ENCODE data around the gene KCNJ18.
"Not testable (repeated sequence)": the region's sequence is repeated elsewhere in the genome, so short reads cannot be mapped to it uniquely, and the experiment has no call there.

The KCNJ18 gene
- total RNA-seq: 0 reads per million in 2 experiments

DNA sequence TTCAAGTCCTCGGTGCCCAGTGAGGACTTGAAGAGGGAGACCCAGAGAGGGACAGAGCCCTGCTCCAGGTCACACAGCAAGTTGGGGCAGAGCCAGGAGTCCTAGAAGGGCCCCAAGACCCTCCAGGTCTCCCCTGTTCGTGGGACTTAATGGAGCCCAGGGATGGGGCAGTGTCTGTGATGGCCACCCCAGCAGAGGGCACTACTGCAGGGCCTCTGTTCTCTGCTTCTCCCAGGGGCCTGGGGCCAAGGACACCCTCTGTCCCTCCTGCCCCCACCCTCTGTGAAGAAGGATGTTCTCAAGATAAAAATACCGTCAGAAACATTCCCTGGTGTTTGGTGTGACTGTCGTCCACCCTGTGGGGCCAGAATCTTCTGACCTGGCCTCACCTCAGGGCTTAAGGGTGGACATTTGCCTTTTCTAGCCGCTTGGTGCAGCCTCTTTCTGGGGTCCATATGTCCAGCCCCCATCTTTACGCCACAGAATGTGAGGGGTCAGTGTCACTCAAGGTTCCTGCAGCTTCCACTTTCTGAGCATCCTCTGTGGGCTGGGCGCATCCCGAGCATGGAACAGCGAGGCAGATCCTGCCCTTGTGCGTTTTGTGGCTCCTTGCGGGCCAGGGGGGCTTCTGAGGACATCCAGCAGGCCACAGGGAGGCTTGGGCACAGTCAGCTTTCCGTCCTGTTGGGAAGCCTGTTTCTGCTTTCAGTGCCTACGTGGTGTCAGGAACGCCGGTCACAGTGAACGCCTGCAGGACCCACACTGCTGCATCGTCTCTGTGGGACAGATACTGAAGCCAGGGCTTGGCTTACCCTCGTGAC lies at the start of gene KCNJ18:
TSS of gene KCNJ18 (plus strand) at position 641 of the 821 bp plus-strand sequence. CDS start 10,264 bp downstream, outside the sequence.
- not testable (repeated sequence) for DNase-seq (ENCODE audit: low read depth)

DNA sequence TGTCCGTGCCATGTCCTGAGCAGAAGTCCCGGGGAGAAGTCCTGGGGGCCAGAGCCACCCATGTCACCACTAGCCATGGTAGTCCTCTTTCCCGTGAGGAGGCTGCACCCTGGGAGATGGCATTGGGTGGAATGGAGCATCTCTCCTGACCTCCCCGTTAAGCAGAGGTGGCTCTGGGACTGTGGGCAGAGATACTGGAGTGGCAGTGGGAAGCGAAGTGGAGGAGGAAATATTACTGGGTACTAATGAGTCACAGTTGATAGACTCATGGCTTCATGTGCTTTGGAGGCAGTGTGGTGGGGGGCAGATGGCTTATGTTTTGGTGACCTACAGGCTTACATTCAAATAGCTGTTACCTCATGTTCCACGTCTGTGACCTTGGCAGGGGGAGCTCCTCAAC lies 44.2 kb upstream of the KCNJ18 start:
- not testable (repeated sequence) for DNase-seq (ENCODE audit: low read depth)

DNA sequence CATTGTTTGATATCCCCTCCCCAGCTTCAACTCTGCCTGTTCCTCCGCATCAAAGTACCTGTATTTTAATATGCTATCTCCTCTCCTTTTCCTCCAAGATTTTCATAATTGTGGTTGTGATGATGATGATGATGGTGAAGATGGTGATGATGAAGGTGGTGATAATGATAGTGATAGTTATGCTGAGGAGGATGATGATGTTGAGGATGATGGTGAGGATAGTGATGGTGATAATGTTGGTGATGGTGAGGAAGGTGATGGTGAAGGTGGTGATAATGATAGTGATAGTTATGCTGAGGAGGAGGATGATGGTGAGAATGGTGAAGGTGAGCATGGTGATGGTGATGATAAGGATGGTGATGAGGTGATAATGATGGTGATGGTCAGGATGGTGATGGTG lies 42.3 kb upstream of the KCNJ18 start:
- not testable (repeated sequence) for DNase-seq (ENCODE audit: low read depth)

DNA sequence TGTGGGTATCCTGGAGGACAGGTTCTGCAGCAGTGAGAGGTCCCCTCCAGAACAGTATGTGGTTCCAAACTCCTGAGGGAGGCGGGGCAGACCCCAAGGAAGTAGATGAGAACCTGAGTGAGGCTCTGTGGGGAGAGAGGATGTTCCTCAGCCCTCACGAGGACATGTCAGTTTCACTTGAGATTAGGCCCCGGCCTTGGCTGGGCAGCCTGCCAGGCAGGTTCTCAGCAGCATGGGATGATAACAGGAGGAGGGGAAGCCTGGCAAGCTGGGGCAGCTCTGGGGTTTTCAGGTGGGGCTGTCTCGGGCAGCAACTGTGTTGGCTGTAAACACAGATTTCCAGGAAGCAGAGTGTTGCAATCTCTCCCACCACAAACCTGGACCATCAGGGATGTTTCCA lies 40.3 kb upstream of the KCNJ18 start:
- not testable (repeated sequence) for DNase-seq (ENCODE audit: low read depth)

DNA sequence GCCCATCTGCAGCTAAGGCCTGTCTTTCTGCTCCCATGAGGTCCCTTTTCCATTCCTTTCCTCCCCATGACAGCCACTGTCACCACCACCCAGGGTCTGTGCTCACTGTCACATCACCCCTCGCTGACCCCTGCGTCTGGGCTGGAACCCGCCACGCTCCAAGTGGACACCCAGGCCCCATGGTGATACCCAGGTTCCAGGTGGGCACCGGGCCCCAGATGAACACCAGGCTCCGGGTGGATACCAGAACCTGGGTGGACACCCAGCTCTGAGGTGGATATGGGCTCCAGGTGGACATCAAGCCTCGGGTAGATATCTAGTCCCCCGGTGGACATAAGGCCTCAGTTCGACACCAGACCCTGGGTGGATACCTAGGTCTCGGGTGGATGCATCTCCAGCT lies 39.1 kb upstream of the KCNJ18 start:
- not testable (repeated sequence) for DNase-seq (ENCODE audit: low read depth)

DNA sequence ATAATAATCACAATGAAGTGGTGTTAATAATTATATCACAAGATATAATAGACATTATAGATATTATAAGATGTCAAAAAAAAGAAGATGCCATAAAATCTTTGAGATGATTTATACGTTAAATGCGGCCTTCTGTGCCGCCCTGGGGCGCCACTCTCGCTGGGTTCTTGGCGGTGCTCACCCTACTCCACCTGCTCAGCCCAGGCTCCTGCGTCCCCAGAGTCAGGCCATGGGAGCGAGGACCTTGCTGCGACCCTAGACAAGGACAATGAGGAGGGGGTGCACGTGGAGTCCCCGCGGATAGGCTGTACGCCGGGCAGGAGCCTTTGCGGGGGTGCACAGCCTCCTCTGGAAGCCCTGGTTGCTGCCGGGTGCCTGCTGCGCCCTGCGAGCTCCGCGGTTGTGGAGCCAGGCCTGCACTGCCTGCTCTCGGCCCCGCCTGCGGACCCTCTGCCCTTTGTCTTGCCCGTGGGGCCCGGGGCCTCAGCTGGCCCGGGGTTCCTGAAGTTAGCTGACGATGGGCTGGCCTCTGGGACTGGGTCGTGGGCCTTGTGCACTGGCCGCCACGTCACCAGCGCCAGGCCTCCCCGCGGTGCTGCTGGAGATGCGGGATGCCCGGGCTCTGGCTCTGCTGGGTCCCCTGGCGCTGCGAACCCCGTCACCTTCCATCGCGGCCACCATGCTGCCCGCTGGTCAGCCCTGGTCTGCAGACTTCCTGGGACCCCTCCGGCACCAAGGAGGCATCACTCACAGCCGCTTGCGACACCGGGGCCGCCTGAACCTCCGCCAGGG lies 35.6 kb upstream of the KCNJ18 start:
- not testable (repeated sequence) for DNase-seq (ENCODE audit: low read depth)

DNA sequence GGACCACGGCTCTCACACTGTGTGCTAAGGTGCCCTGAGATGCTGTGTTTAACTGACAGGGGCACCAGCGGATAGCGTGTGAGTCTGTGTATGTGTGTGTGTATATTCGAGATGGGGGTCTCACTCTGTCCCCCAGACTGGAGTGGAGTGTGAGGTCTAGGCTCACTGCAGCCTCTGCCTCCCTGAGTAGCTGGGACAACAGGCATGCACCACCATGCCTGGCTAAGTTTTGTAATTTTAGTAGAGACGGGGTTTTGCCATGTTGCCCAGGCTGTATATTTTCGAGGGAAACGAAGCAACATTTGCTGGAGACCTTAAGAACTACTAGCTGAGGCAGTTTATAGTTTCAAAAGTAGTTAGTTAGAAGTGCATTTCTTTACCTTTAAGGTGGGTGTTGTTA lies 32.7 kb upstream of the KCNJ18 start:
- DNase-seq (ENCODE audit: low read depth): not testable (repeated sequence)

DNA sequence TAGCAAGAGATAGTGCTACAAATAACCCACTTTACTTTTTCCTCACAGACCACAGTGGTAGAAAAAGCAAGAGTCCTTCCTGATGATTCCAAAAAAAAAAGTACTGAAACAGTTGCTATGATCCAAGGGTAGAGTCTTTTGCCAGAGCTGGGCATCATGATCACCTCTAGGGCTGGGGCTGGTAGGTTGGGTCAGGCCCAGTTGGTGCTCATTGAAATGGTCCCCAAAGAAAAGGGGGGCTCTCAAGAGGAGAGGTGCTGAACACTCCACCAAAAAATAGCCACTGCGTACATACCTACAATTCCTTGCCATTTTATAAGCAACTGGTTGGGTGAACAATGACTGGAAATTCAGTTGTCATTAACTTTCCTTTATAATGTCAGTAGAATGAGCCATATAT lies 30.9 kb upstream of the KCNJ18 start:
- DNase-seq (ENCODE audit: low read depth): not testable (repeated sequence)

DNA sequence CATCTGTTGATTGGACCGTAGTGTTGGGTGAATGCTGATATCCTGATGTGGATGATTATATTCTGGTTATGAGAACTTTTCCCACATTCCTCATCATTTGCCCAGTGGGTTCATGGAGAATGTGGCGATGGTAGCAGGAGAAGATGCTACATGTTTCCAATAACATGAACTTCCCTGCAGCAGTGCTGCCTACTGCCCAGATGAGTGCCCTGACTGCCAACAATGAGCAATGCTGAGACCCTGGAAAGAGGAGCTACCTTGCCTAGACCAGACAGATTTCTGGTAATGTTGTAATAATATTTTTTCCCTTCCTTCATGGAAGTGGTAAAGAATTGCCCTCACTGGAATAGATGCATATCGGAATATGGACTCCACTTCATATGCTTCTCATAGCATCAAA lies 29.2 kb upstream of the KCNJ18 start:
- not testable (repeated sequence) for DNase-seq (ENCODE audit: low read depth)

DNA sequence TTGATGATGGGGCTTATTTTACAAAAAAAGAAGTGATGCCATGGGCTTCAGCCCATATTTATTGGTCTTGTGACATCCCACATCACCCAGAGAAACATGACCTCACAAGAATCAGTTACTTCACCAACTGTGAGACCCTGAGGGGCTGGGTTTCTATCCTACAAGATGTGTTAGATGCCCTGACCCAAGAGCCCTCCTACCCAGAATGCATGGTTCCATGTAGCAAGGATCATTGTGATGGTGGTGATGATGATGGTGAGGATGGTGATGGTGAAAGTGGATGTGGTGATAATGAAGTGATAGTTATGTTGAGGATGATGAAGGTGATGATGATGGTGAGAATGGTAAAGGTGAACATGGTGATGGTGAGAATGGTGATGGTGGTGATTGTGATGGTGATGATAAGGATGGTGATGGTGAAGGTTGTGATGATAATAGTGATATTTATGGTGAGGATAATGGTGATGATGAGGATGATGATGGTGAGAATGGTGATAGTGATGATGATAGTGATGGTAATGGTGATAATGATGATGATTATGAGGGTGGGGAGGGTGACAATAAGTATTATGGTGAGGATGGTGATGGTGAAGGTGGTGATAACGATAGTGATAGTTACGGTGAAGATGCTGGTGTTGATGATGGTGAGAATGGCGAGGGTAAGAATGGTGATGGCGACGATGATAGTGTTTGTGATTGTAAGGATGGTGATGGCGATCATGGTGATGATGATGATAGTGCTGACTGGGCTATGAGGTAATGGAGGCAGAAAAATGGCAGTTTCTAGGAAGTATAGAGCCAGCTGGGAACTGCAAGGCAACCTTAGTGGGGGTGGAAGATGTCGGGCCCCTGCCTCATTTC lies 28.5 kb upstream of the KCNJ18 start:
- not testable (repeated sequence) for DNase-seq (ENCODE audit: low read depth)

DNA sequence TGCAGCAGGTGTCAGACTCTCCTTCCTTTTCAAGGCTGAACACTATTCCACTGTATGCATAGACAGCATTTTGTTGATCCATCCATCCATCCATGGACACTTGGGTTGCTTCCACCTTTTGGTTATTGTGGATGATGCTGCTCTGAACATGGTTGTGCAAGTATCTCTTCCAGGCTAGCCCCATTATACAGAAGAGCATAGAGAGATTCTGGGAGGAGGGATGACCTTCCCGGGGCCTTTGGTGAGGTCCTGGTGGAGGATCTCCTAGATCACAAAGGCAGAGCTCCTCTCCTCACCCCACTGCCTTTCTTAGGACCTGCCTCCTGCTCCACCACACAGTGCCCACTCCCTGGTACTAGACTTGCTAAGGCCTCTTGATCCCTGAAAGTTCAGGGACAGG lies 27.2 kb upstream of the KCNJ18 start:
- DNase-seq (ENCODE audit: low read depth): not testable (repeated sequence)

DNA sequence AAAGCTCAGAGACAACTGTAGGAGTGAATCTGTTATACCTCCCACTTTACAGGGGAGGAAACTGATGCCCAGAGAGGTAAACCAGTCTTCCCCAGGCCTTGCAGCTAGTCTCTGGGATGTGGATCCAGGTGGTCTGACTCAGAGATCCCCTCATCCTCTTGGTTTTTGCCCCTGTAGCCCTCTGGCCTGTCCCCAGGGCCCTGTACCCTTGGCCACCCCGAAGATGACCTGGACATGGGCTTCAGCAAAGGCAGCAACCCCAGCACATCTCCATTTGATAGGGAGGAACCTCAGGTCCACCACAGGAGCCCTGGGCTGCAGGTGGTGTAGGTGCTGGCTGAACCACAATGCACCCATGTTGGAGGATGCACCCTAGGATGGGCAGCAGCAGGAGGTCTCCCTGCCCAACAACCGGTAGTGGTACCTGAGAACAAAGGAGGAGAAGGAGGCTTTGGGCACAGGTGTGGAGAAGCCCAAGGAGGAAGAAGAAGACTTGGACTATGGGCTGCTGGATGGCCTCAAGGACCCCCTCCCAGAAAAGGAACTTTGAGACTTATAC lies 26.3 kb upstream of the KCNJ18 start:
- DNase-seq (ENCODE audit: low read depth): not testable (repeated sequence)

DNA sequence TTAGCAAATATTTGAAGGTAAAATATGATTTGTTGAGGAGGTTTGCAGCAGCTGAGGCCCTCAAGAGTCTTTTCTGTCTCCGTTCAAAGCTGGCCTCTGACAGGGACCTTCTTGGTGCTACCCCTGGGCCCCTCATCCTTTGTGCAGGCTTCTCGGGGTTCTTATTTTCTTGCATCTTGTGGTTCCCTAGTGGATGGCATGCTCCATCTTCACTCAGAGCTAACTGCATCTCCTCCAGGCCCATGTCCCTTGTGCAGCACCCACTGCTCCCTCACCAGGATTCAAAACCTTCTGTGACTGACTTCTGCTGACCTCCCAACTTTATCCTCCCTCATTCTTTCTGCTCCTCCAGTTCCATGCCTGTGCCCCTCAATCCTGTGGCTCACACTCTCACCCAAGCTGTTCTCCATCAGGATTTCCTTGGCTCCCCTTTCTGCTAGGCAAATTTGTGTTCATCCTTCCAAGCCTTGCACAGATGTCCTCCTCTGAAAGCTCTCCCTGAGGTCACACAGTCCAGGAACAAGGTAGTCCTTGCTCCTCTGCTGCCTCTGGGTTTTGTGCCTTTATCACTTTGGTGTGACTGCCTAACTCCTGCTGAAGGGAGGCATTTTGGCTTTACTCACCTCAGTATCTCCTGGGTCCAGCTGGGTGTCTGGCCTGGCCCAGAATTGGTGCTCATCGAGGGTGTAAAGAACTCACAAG lies 25.5 kb upstream of the KCNJ18 start:
- DNase-seq (ENCODE audit: low read depth): not testable (repeated sequence)

DNA sequence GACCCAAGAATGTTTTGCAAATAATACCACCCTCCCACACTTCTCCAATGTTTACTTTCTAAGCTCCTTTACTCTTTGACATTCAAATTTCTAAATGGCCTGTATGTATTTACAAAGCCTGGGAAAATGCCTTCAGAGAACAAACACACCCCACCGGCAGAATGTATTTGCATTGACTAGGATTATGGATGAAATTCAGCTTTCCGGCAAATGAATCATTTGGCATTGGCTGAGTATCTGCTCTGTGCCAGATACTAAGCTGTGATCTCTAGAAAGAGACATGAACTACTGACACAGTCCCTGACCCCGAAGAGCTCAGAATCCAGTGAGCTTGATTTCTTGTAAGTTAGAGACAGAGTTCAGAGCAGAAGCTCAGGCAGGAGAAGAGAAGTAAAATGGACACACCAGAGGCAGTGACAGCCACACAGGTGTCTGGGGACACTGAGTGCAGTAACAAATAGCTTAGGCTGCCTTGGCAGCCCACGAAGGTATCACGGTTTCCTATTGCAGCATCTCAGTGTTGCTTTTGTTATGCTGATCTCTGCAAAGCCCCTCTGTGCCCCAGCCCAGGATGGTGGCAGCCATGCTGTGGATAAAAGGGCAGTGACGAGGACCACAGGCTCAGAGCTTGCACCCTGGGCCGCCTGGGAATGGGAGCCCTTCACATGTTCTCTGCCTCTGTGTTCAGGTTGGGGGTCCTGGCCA lies 24.8 kb upstream of the KCNJ18 start:
- not testable (repeated sequence) for DNase-seq (ENCODE audit: low read depth)

DNA sequence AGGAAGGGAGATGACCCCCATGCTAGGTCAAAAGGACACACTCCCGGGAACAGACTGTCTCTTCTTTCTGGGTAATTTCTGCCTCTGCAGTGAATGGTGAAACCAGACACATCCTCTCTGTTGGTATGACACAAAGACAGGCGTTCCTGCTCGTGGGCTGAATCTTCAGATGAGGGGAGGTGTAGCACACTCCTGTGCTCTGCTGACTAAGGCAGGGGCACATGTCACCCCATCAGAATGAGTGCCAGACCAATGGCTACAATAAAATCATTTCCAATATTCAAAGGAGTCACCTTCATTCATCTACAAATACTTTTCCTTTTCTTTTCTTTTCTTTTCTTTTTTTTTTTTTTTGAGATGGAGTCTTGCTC lies 24.2 kb upstream of the KCNJ18 start:
- not testable (repeated sequence) for DNase-seq (ENCODE audit: low read depth)

DNA sequence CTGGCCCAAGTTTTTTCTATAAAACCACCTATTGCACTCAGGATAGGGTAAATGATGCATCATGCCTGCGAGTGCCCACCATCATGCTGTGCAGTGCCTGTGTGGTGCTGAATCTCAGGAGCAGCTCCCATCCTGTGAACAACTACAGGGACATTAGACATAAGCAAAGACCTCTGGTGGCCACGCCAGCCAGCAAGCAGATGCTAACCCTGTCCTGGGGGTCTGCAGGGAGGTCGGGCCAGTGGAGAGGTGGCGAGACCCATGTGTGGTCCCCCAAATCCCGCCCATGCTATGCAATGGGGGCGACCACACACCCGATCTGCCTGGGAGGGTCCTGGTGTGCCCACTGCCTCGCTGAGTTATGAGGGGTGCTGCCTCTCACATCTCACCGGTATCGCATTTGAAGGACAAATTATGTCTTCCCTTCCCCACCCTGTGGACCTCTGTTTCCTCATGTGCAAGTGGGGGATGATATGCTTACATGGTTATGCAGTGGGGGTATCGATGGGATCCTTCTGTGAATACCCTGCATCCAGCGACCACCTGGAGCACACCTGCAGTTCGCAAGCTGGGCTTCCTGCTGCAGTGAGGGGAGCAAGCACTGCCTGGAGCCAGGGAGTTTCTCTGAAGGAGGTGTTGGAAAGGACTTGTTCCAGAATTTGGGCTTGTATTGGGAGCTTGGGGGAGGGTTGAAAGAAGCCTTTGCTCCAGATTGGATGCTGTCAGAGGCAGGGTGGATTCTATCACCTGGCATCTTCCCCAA lies 23.4 kb upstream of the KCNJ18 start:
- not testable (repeated sequence) for DNase-seq (ENCODE audit: low read depth)

DNA sequence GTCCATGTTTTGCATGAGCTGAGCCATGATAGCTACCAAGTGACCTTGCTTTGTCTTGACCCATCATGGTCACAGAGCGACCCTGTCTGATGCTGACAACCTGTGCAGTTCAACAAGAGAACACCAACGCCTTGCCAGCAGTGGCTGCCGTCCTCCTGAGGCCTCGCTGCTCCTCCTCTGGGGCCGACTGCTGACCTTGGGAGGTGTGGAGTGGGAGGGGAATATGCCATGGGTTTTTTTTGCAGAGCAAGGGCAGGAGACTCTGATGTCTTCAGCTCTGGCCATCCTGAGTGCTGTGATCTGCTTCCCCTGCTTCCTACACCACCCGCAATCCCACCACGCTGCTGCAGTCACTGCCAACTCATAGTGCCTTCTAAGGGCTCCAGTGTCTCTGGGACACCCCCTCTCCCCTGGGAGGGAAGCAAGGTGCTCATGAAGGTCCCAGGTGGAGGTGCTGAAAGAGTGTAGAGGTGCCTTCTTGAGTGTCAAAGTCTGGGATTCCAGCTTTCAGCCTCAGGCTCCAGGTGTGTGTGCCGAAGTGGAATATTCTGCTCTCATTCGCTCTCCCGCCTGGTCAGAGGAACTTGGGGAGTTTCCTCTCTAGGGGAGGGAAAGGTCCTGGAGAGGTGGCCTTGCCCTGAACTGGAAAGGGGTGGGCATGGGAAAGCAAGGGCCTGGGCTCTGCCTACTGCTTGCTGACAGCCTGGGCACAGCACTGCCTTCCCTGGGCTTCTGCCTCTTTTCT lies 22.5 kb upstream of the KCNJ18 start:
- not testable (repeated sequence) for DNase-seq (ENCODE audit: low read depth)

DNA sequence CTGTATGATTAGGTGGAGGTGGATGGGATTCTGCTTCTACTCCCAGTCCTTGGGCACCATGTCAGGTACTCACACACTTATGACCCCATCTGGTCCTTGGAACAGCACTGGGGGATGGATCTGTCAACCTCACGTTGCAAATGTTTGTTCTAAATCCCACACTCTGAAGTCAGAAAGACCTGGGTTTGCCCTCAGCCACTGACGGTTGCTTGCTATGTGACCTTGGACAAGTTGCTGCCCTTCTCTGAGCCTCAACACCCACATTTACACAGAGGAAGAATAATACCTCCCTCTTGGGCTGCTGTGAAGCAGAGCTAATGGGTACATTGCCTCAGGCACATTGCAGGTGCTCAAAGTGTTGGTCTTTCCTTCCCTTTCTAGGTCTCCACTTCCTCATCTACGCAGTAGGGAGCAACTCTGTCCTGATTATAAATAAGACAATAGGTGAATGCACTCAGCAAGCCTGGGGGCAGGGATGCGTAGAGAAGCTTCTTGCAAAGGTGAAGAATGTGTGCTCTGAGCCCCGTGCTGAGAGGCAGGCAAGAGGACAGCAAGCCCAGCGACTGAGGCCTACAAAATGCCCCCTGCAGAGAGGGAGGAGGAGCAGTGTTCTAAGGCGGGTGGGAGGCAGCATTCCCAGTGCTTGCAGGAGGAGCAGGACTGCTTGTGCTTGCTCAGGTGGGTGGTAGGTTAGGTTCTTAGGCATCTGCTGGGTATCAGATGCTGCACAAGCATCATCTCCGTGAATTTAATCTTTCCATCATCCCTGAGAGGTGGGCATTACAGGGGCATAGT lies 21.8 kb upstream of the KCNJ18 start:
- not testable (repeated sequence) for DNase-seq (ENCODE audit: low read depth)

Data from T follicular helper cell (primary cell).